Stomach smooth muscle (tissue), 2 donors: ENCODE measurements around the gene TSPAN18.

Experiments used
- H3K27ac ChIP-seq: one replicate; pipeline ENCODE4 v1.7.0; 2013; ENCODE audit warnings: mild to moderate bottlenecking, low read length, inconsistent platforms
- H3K27me3 ChIP-seq, 2 donors: one replicate each; pipeline ENCODE4 v1.7.0; 2013; ENCODE audit warnings: low read length in 2 of 2; ENCODE audit not compliant: insufficient read depth in 2 of 2, control insufficient read depth in 1 of 2
- H3K36me3 ChIP-seq, 2 donors: one replicate each; pipeline ENCODE4 v1.7.0; 2013; ENCODE audit warnings: low read length in 2 of 2; ENCODE audit not compliant: control insufficient read depth in 2 of 2, insufficient read depth in 2 of 2
- H3K4me1 ChIP-seq: one replicate; pipeline ENCODE4 v1.7.0; 2013; ENCODE audit warnings: low read length; ENCODE audit not compliant: control insufficient read depth, insufficient read depth
- H3K4me3 ChIP-seq, 2 donors: one replicate each; pipeline ENCODE4 v1.7.0; 2013; ENCODE audit warnings: low read length in 2 of 2
- H3K9ac ChIP-seq, 2 donors: one replicate each; pipeline ENCODE4 v1.7.0; 2013; ENCODE audit warnings: low read length in 2 of 2, mild to moderate bottlenecking in 1 of 2
- H3K9me3 ChIP-seq, 2 donors: one replicate each; pipeline ENCODE4 v1.7.0; 2013; ENCODE audit warnings: low read length in 2 of 2; ENCODE audit not compliant: control insufficient read depth in 2 of 2
- donor health status: healthy.
- donor health status: Pancreatic carcinoma.

Gene TSPAN18

DNA sequence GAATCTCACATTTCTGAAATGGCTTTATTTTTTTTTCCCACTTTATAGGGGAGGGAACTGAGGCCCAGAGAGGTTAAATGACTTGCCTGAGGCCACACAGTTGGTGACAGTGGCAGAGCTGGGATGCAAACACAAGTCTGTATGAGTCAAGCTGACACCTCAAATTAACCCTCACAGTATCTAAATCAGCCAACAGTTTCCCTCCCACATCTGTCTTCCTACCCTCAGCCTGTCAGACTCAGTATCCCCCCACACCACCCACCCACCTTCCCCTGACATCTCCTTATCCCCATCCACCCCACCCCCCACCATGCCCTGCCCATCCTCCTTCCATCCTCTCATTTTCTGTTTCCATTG lies 128.7 kb downstream of the TSPAN18 start:
- peaks cover 0 to 2% of the 10 kb centered on the region in 2 donors for H3K36me3 ChIP-seq
- H3K4me3 ChIP-seq, result no peak overlapping the region
- no peak overlapping the region for H3K9ac ChIP-seq
- no peaks in the 10 kb centered on the region for H3K27me3 ChIP-seq
- H3K27ac ChIP-seq, result no peak overlapping the region
- H3K4me1 ChIP-seq, result peaks cover 52% of the 10 kb centered on the region
- no peaks in the 10 kb centered on the region for H3K9me3 ChIP-seq

DNA sequence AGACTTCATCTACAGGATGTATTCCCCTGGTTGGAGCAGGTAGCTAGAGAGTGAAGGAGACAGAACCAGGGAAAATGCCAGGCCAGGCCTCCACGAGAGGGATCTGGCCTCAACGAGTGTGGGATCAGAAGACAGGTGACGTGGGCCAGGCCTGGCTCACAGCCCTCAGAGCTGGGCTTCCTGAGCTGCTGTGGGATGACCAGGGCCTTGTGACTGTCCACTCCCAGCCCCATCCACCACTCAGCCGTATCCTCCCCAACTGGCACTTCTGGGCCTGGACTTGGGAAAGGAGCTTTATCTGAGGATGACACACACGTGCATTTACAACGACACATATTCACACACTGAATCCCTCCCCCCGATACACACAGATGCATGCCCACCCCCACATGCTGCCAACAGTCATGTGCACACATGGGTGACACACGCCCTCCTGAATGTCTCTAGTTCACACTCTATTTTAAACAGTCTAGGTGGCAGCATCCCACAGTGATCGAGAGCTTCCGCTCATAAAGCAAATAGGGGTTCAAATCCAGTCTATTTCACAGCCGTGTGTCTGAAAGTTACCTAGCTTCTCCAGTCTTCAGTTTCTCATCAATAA lies 130.8 kb downstream of the TSPAN18 start:
- Histone ChIP-seq H3K27ac (peak overlapping the region; percentile 100), H3K9ac (peak overlapping the region; percentile 3 to 42), H3K9me3 (no peaks in the 10 kb centered on the region), H3K4me3 (no peak overlapping the region), H3K4me1 (peaks cover 64% of the 10 kb centered on the region), H3K36me3 (no peaks in the 10 kb centered on the region), H3K27me3 (no peaks in the 10 kb centered on the region)

DNA sequence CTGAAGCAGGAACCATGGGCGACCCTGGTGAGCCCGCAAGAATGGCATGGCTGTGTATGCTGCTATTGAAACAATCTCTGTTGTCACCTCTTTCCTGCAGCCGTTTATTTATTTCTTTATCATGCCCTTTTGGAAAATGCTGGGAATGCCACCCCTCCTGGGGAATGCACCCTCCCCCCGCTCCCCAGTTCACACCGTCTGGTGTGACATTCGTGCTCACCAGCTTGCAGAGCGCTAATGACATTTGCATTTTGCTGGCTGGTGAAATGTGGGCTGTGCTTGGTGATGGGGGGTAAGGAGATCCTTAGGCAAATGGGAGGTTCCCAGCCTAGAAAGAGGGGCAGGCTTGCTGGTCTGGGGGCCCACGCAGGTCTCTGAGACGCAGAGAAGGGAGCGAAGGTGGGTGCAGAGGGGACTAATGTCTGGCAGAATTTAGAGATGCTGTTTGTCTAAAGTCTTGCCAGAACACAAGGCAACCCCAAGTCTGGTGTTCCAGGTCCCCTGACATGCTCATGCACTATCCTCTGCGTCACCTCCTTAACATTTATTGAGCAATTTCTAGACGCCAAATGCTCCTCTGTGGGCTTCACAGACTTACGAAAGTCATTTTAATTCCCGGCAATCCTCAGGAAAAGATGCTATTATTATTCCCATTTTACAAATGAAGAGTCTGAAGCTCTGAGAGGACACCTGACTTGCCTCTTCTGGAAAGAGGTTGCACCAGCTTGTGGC lies 132.2 kb downstream of the TSPAN18 start:
- Histone ChIP-seq H3K4me3 (no peak overlapping the region), H3K9me3 (no peaks in the 10 kb centered on the region), H3K9ac (no peak overlapping the region), H3K27me3 (no peaks in the 10 kb centered on the region), H3K4me1 (peaks cover 66% of the 10 kb centered on the region), H3K36me3 (no peaks in the 10 kb centered on the region), H3K27ac (peak overlapping the region; percentile 100)

DNA sequence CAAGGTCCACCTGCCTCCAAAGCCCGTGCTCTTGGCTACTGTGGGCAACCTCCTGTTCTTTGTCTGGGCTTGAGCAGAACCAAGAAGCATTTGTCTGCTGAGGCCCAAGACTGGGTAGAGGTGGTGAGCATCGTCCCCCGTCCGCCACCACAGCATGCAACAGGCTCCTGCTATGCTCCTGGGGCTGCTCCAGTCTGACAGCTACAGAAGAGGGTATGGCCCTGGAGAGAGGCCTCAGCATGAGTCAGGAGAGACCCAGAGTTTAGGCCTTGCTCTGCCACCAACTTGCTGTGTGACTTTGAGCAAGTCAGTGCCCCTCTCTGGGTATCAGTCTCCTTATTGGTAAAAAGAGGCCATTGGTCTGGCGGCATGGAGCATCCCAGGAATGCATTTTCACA lies 132.8 kb downstream of the TSPAN18 start:
- no peaks in the 10 kb centered on the region for H3K36me3 ChIP-seq
- peak overlapping the region; percentile 100 for H3K27ac ChIP-seq
- no peaks in the 10 kb centered on the region for H3K9me3 ChIP-seq
- no peaks in the 10 kb centered on the region for H3K27me3 ChIP-seq
- no peak overlapping the region for H3K4me3 ChIP-seq
- H3K9ac ChIP-seq, result no peak overlapping the region
- H3K4me1 ChIP-seq, result peaks cover 63% of the 10 kb centered on the region

DNA sequence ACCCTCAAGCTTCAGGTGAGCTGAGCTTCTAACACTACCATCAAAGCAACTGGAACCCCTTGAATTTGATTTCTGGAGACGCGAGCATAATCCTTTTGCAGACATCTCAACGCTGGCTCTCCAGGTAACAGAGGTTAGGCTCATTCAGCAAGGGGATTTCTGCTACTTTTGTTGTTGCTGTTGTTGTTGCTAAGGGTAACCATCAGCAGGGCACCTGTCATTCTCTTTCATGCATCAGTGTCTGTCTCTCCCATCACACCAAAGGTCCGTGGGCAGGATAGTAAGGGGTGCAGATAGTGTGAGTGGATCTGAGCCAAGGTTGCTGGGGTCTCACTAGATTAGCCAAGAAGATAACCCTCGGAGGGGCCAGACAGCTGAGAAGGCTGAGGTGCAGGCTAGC lies 133.6 kb downstream of the TSPAN18 start:
- no peak overlapping the region for H3K4me3 ChIP-seq
- H3K9me3 ChIP-seq, result no peaks in the 10 kb centered on the region
- no peak overlapping the region for H3K9ac ChIP-seq
- H3K36me3 ChIP-seq, result no peaks in the 10 kb centered on the region
- no peaks in the 10 kb centered on the region for H3K27me3 ChIP-seq
- H3K27ac ChIP-seq, result peak overlapping the region; percentile 100
- H3K4me1 ChIP-seq, result peaks cover 70% of the 10 kb centered on the region

DNA sequence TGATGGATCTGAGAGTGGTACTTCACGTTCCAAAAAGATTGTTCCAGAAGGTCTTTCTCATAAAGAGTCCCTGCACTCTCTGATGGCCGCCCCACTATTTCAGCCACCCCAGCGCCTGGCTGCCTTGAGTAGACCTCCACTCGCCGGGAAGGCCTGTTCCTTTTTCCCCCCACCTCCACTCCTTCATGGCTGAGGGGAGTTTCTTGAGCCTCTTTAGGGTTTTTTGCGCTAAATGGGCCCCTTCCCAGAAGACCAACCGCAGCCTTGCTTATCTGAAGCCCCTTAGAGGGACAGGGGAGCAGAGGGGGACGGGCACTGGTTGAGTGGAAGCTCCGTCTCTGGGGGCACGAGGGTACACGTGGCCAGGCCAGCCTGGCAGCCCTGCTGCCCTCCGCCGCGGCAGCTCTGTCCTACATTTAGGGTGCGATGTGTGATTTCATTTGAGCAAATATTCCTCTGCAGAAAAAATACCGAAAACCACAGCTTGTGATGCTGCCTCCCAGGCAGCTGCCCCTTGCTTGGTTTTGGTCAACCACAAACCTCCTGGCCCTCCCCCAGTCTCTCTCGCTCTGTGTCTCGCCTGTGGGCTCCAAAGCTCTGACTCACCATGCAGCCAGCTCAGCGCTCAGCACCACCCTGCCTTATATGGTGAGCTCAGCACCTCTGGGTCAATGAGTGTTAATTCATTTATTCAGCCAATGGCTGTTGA lies 135.2 kb downstream of the TSPAN18 start:
- Histone ChIP-seq H3K36me3 (no peaks in the 10 kb centered on the region), H3K9ac (peak overlapping the region; percentile 83 to 85), H3K4me3 (peak overlapping the region in 1 of 2 donors; percentile 15), H3K27ac (peak overlapping the region; percentile 100), H3K27me3 (no peaks in the 10 kb centered on the region), H3K4me1 (peaks cover 83% of the 10 kb centered on the region), H3K9me3 (no peaks in the 10 kb centered on the region)

DNA sequence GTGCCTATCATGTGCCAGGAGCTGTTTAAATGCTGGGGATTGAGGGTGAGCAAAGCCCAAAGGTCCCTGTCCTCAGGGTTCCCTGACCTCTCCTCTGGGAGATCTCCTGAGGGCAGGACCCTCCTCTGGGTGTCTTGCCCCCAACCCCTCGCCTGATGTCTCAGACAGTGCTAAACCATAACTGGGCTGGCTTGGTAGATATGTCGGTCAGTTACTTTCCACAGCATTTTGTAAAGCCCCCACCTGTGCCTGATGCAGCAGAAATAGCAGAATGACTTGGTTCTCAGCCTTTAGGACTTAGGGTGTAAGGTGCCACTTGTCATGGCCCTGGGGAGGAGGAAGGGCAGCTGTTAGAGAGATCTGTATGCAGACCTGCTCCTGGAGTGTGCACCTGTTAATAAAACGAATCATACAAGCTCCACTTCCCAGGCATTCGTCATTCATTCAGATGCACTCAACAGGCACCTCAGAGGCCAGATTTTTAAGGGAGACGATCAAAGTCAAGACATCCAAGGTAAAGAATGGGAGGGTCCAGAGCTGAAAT lies 135.9 kb downstream of the TSPAN18 start:
- peak overlapping the region in 1 of 2 donors; percentile 8 for H3K4me3 ChIP-seq
- H3K27me3 ChIP-seq, result no peaks in the 10 kb centered on the region
- no peaks in the 10 kb centered on the region for H3K9me3 ChIP-seq
- H3K9ac ChIP-seq, result peak overlapping the region; percentile 48 to 50
- H3K27ac ChIP-seq, result peak overlapping the region; percentile 100
- peaks cover 79% of the 10 kb centered on the region for H3K4me1 ChIP-seq
- no peaks in the 10 kb centered on the region for H3K36me3 ChIP-seq

DNA sequence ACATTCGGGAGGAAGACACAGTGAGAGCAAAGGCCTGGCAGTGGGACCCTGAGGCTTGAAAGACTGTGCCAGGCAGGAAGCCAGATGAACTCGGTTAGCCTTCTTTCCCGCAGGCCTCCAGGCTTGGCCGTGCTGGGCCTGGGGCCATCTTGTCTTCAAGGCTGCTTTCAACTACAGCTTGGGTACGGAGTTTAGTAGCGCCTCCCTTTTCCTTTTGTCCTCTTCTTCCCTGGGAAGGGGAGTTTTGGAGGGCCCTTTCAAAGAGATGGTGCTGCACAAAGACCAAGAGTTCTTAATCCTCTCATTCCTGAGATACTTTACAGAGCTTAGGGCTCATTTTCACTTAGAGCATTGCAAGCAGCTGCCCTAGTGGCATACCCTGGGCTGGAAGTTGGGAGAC lies 136.5 kb downstream of the TSPAN18 start:
- H3K4me1 ChIP-seq, result peaks cover 83% of the 10 kb centered on the region

DNA sequence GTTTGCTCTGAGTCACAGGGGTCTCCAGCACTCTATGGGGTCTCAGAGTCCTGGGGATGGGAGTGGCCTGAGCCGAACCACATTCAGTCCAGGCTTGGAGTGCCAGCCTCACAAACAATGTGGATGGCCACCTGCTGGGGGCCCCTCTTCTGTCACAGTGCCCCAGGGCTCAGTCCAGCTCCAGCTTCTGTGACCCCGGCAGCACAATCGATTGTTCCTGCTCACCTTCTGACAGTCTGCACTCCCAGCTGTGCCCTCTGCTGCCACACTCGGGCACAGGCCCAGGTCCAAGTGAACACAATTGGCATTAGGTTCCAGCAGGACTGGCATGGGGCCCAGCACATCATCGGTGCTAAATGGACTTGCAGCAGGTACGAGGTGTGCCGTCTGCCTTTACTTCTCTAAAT lies 139.1 kb downstream of the TSPAN18 start:
- peaks cover 85% of the 10 kb centered on the region for H3K4me1 ChIP-seq

More for the DNA sequence above, 136.5 kb downstream of the TSPAN18 start:
- Histone ChIP-seq H3K27me3 (no peaks in the 10 kb centered on the region), H3K4me3 (no peak overlapping the region), H3K36me3 (no peaks in the 10 kb centered on the region), H3K27ac (peak overlapping the region; percentile 100), H3K9ac (peak overlapping the region; percentile 29 to 50), H3K9me3 (no peaks in the 10 kb centered on the region)

DNA sequence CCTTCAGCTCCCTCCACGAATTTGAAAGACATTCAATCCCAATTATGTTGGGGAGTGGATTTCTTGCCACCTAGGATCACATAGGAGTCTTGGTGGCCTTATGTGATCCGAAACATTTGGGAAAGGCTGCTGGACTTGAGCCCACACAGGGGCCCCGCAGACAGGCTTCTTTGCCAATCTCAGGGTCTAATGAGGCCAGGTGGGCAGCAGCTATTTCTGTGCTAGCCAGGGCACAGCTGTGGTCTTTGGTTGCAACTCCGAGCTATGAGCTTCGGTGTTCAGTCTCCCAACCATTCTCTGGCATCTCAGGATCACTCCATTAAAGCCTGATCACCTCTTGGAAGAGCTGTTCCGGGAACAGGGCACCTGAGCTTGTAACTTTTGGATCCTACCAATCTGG lies 139.5 kb downstream of the TSPAN18 start:
- peaks cover 82% of the 10 kb centered on the region for H3K4me1 ChIP-seq
- no peaks in the 10 kb centered on the region for H3K27me3 ChIP-seq
- no peaks in the 10 kb centered on the region for H3K36me3 ChIP-seq
- H3K9me3 ChIP-seq, result no peaks in the 10 kb centered on the region
- H3K4me3 ChIP-seq, result no peak overlapping the region
- peak overlapping the region; percentile 75 for H3K27ac ChIP-seq
- H3K9ac ChIP-seq, result no peak overlapping the region

More for the DNA sequence above, 139.1 kb downstream of the TSPAN18 start:
- Histone ChIP-seq H3K4me3 (no peak overlapping the region), H3K27ac (peak overlapping the region; percentile 75), H3K36me3 (no peaks in the 10 kb centered on the region), H3K27me3 (no peaks in the 10 kb centered on the region), H3K9ac (no peak overlapping the region), H3K9me3 (no peaks in the 10 kb centered on the region)
